Astrocyte (in vitro differentiated cells and primary cell): ENCODE results near the gene PDGFRA. TPM values are rescaled to one million over a fixed set of nuclear protein-coding genes. Genes with fewer than 3 reads are reported as not detected.
A peak's percentile ranks its signal among the peaks of the same experiment; 100 is the strongest.

ENCODE experiments used
- DNase-seq: peaks from one replicate; pipeline ENCODE4 v3.0.0-alpha.2; 2010; ENCODE audit warnings: low read depth
- FAIRE-seq: peaks from 2 replicates; lab custom pipeline; 2011; peaks lifted over from hg19 to GRCh38; lab: Jason Lieb, UNC
- H2AFZ ChIP-seq: 2 replicates; pipeline ENCODE4 v1.6.0; 2012; ENCODE audit warnings: low read depth, low read length, inconsistent platforms
- H3K27ac ChIP-seq: 2 replicates; pipeline ENCODE4 v1.5.1; 2011; ENCODE audit warnings: low read depth, low read length, inconsistent platforms
- H3K27me3 ChIP-seq: 2 replicates; pipeline ENCODE4 v1.6.0; 2011; ENCODE audit warnings: low read length, inconsistent platforms; ENCODE audit not compliant: insufficient read depth
- H3K36me3 ChIP-seq: 2 replicates; pipeline ENCODE4 v1.5.1; 2011; ENCODE audit warnings: low read length, inconsistent platforms; ENCODE audit not compliant: insufficient read depth
- H3K4me1 ChIP-seq: 2 replicates; pipeline ENCODE4 v1.5.1; 2011; ENCODE audit warnings: low read length, inconsistent platforms; ENCODE audit not compliant: insufficient read depth
- H3K4me2 ChIP-seq: 2 replicates; pipeline ENCODE4 v1.6.0; 2012; ENCODE audit warnings: low read length, inconsistent platforms
- H3K4me3 ChIP-seq: 2 replicates; pipeline ENCODE4 v1.5.1; 2011; ENCODE audit warnings: low read depth, mild to moderate bottlenecking, low read length, inconsistent platforms; ENCODE audit not compliant: insufficient read depth
- H3K79me2 ChIP-seq: 2 replicates; pipeline ENCODE4 v1.6.0; 2012; ENCODE audit warnings: mild to moderate bottlenecking, low read length, inconsistent platforms; ENCODE audit not compliant: insufficient read depth
- H3K9ac ChIP-seq: 2 replicates; pipeline ENCODE4 v1.6.0; 2012; ENCODE audit warnings: mild to moderate bottlenecking, low read length, inconsistent platforms
- H3K9me3 ChIP-seq: 2 replicates; pipeline ENCODE4 v1.5.1; 2012; ENCODE audit warnings: low read depth, mild to moderate bottlenecking, low read length, inconsistent platforms; ENCODE audit not compliant: insufficient read depth
- H4K20me1 ChIP-seq: 2 replicates; pipeline ENCODE4 v1.6.0; 2012; ENCODE audit warnings: low read length, inconsistent platforms; ENCODE audit not compliant: insufficient read depth
- H3K27ac Mint-ChIP-seq: one replicate; pipeline ENCODE4 v1.8.0; 2021; ENCODE audit warnings: mild to moderate bottlenecking, mixed read lengths; ENCODE audit not compliant: unreplicated experiment
- H3K27me3 Mint-ChIP-seq: one replicate; pipeline ENCODE4 v1.8.0; 2021; ENCODE audit warnings: low read depth, mixed read lengths; ENCODE audit not compliant: unreplicated experiment
- H3K36me3 Mint-ChIP-seq: one replicate; pipeline ENCODE4 v1.8.0; 2021; ENCODE audit warnings: low read depth, mixed read lengths; ENCODE audit not compliant: unreplicated experiment
- H3K4me1 Mint-ChIP-seq: one replicate; pipeline ENCODE4 v1.8.0; 2021; ENCODE audit warnings: low read depth, mixed read lengths; ENCODE audit not compliant: unreplicated experiment
- H3K4me3 Mint-ChIP-seq: one replicate; pipeline ENCODE4 v1.8.0; 2021; ENCODE audit warnings: mild to moderate bottlenecking, moderate library complexity, mixed read lengths; ENCODE audit not compliant: unreplicated experiment
- H3K9me3 Mint-ChIP-seq: one replicate; pipeline ENCODE4 v1.8.0; 2021; ENCODE audit warnings: mild to moderate bottlenecking, mixed read lengths; ENCODE audit not compliant: unreplicated experiment
- CTCF ChIP-seq: IDR thresholded peaks from 2 replicates; pipeline ENCODE4 v1.5.1; 2011; ENCODE audit warnings: low read depth, mild to moderate bottlenecking, inconsistent platforms, low read length, moderate library complexity; ENCODE audit not compliant: insufficient read depth
- EZH2 ChIP-seq: IDR thresholded peaks from 2 replicates; pipeline ENCODE4 v1.6.1; 2012; ENCODE audit warnings: mild to moderate bottlenecking, low read length, inconsistent platforms; ENCODE audit not compliant: insufficient read depth
- total RNA-seq: library from RNA; stranded (reverse); gene quantifications from 2 replicates; pipeline ENCODE4 v1.2.1, GENCODE V29; 2021

PDGFRA gene
- total RNA-seq, 1 donor from 2014 or later: 9.2 TPM

GRCh38 chr4:54227256-54228055 is 1.6 kb upstream of the PDGFRA start:
- Histone ChIP-seq H4K20me1 (no peaks in the 10 kb centered on the region), H3K4me3 (peak overlapping the region; percentile 69), H3K9ac (peak overlapping the region; percentile 69), H2AFZ (peak overlapping the region; percentile 76), H3K36me3 (no peaks in the 10 kb centered on the region), H3K4me2 (peak overlapping the region; percentile 92), H3K9me3 (no peaks in the 10 kb centered on the region), H3K27ac (peak overlapping the region; percentile 49), H3K27me3 (peaks cover 7% of the 10 kb centered on the region), H3K79me2 (peaks cover 26% of the 10 kb centered on the region), H3K4me1 (peaks cover 58% of the 10 kb centered on the region)
- TF ChIP-seq CTCF: no peak
- no peak for TF ChIP-seq EZH2
- H3K27ac Mint-ChIP-seq: peak overlapping the region; percentile 50
- peaks cover 50% of the 10 kb centered on the region for H3K27me3 Mint-ChIP-seq
- H3K9me3 Mint-ChIP-seq: peaks cover 2% of the 10 kb centered on the region
- DNase-seq (peak; percentile 69), FAIRE-seq (peak; percentile 63)
- H3K4me3 Mint-ChIP-seq: peak overlapping the region; percentile 85
- H3K4me1 Mint-ChIP-seq: peaks cover 17% of the 10 kb centered on the region
- H3K36me3 Mint-ChIP-seq: no peaks in the 10 kb centered on the region

DNA sequence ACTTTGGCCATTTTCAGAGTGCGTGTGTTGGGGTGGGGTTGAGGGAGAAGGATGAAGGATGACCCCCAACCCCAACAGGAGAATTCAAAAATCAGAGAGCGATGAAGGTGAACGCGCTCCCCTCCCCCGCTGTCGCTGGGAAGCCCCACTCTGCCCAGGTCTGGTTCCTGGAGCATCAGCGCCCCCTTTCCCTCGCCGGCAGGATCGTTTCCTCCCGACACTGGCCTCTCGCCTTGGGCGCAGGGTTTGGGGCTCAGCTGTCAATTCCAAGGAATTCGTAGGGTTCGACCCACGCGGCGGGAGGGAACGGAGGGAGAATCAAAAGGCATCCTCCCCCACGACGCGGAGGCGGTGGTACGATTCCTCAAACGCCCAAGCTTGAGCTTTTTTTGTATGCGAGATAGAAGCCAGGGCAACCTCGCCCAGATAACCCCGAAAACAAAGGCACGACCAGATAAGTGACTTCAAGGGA is 1.0 kb upstream of the PDGFRA start:
- Histone ChIP-seq H3K36me3 (no peaks in the 10 kb centered on the region), H3K27ac (peak overlapping the region; percentile 49), H3K4me3 (peak overlapping the region; percentile 69), H2AFZ (peak overlapping the region; percentile 76), H3K4me1 (peaks cover 58% of the 10 kb centered on the region), H3K4me2 (peak overlapping the region; percentile 92), H4K20me1 (no peaks in the 10 kb centered on the region), H3K9ac (peak overlapping the region; percentile 69), H3K27me3 (peaks cover 7% of the 10 kb centered on the region), H3K9me3 (no peaks in the 10 kb centered on the region), H3K79me2 (peaks cover 26% of the 10 kb centered on the region)
- FAIRE-seq: no peak
- Mint-ChIP-seq H3K27me3 (peaks cover 44% of the 10 kb centered on the region), H3K27ac (peak overlapping the region; percentile 50), H3K4me3 (peak overlapping the region; percentile 85), H3K4me1 (peaks cover 17% of the 10 kb centered on the region), H3K36me3 (no peaks in the 10 kb centered on the region), H3K9me3 (peaks cover 2% of the 10 kb centered on the region)
- DNase-seq: peak; percentile 57
- peak; percentile 85 for TF ChIP-seq CTCF
- TF ChIP-seq EZH2: no peak
